Right ventricle myocardium superior (tissue), 1 donor: ENCODE data around the gene NPFFR2. TPM values are rescaled to one million over a fixed set of nuclear protein-coding genes. Genes with fewer than 3 reads are reported as not detected.
"Not testable (repeated sequence)": the region's sequence is repeated elsewhere in the genome, so short reads cannot be mapped to it uniquely, and the experiment has no call there.

Experiments used
- ATAC-seq: fragments of 200-7000 bp; cut with Tn5 transposase; one replicate; pipeline ENCODE4 v1.9.1; 2020; ENCODE audit warnings: mild to moderate bottlenecking; ENCODE audit not compliant: poor library complexity
- DNase-seq: peaks from one replicate; pipeline ENCODE4 v3.0.0-alpha.2; 2020
- intact Hi-C: fragments of 100-400 bp; cut with DNase I; formaldehyde crosslinking; loops from one replicate; pipeline ENCODE4 v1.11.2; 2022
- long read RNA-seq: library from polyadenylated mRNA; unstranded; transcript quantifications from one replicate; pipeline ENCODE4 v2.0.0, GENCODE V29; 2021
- total RNA-seq: library from RNA; stranded (reverse); fragmentation: NEBNext Ultra II Directional; extraction: Animal tissue kit (Norgen Biotek cat#: 25700); gene quantifications from one replicate; pipeline ENCODE4 v1.2.1, GENCODE V29; 2021
- donor health status: DM: no; HTN: yes; CAD: no; lungs with severe emphysema.

The NPFFR2 gene
- not detected for total RNA-seq
- long read RNA-seq: 0 reads

GRCh38 chr4:72031868-72032608 lies at the start of gene NPFFR2:
Gene NPFFR2, plus strand, starts transcription at chr4:72032000. Its CDS starts 96,592 bp downstream, at chr4:72128592.
- intact Hi-C loops: no loop called here
- DNase-seq: no peak
- no peak for ATAC-seq

- DNase-seq (no peak), ATAC-seq (no peak)
- intact Hi-C loops: no loop called here
These were observed 39.1 kb upstream of the NPFFR2 start for GRCh38 chr4:71992571-71993312.

GRCh38 chr4:71994559-71994958 lies 37.2 kb upstream of the NPFFR2 start:
- intact Hi-C loops: no loop called here
- no peak for DNase-seq
- ATAC-seq: no peak

GRCh38 chr4:71995297-71995696 lies 36.5 kb upstream of the NPFFR2 start:
- no peak for ATAC-seq
- intact Hi-C loops: no loop called here
- DNase-seq: no peak

GRCh38 chr4:72006586-72006985 lies 25.2 kb upstream of the NPFFR2 start:
- intact Hi-C loops: no loop called here
- DNase-seq: no peak
- no peak for ATAC-seq

GRCh38 chr4:72011906-72012305 lies 19.9 kb upstream of the NPFFR2 start:
- ATAC-seq (no peak), DNase-seq (no peak)
- intact Hi-C loops: no loop called here

- DNase-seq: no peak
- no peak for ATAC-seq
These were observed 15.8 kb upstream of the NPFFR2 start for GRCh38 chr4:72016011-72016410.

GRCh38 chr4:72019688-72020087 lies 12.1 kb upstream of the NPFFR2 start:
- no peak for ATAC-seq
- intact Hi-C loops: no loop called here
- no peak for DNase-seq

More at GRCh38 chr4:72016011-72016410, 15.8 kb upstream of the NPFFR2 start:
- intact Hi-C loops: no loop called here

GRCh38 chr4:72022553-72022952 lies 9.2 kb upstream of the NPFFR2 start:
- intact Hi-C loops: no loop called here
- no peak for DNase-seq
- ATAC-seq: no peak

GRCh38 chr4:72055566-72055965 lies 23.8 kb downstream of the NPFFR2 start:
- DNase-seq: no peak
- ATAC-seq: no peak
- intact Hi-C loops: no loop called here

- no peak for ATAC-seq
- DNase-seq: no peak
- intact Hi-C loops: no loop called here
These were observed 31.9 kb downstream of the NPFFR2 start for GRCh38 chr4:72063726-72064125.

- intact Hi-C loops: no loop called here
- DNase-seq (no peak), ATAC-seq (no peak)
These were observed 35.3 kb downstream of the NPFFR2 start for GRCh38 chr4:72067051-72067450.

GRCh38 chr4:72073816-72074215 lies 42.0 kb downstream of the NPFFR2 start:
- DNase-seq (no peak), ATAC-seq (no peak)
- intact Hi-C loops: no loop called here

- DNase-seq: no peak
- no peak for ATAC-seq
- intact Hi-C loops: no loop called here
These were observed 44.8 kb downstream of the NPFFR2 start for GRCh38 chr4:72076562-72076961.

GRCh38 chr4:72077346-72077745 lies 45.5 kb downstream of the NPFFR2 start:
- ATAC-seq (no peak), DNase-seq (no peak)
- intact Hi-C loops: no loop called here

- intact Hi-C loops: no loop called here
- DNase-seq: no peak
- no peak for ATAC-seq
These were observed 52.8 kb downstream of the NPFFR2 start for GRCh38 chr4:72084587-72085011.

GRCh38 chr4:72090606-72091005 lies 58.8 kb downstream of the NPFFR2 start:
- ATAC-seq, intact Hi-C loops, DNase-seq: not testable (repeated sequence)

- DNase-seq (no peak), ATAC-seq (no peak)
- intact Hi-C loops: no loop called here
These were observed 62.4 kb downstream of the NPFFR2 start for GRCh38 chr4:72094059-72094797.

GRCh38 chr4:72107456-72107855 lies 75.7 kb downstream of the NPFFR2 start:
- ATAC-seq (no peak), DNase-seq (no peak)

More at GRCh38 chr4:72107456-72107855, 75.7 kb downstream of the NPFFR2 start:
- intact Hi-C loops: no loop called here
